ENCODE results near the gene RAB1A. TPM values are rescaled to one million over a fixed set of nuclear protein-coding genes. Genes with fewer than 3 reads are reported as not detected.

The RAB1A gene
- total RNA-seq, 4 donors from 2014 or later: 36.4 to 71.3 (median 43.7) TPM

DNA sequence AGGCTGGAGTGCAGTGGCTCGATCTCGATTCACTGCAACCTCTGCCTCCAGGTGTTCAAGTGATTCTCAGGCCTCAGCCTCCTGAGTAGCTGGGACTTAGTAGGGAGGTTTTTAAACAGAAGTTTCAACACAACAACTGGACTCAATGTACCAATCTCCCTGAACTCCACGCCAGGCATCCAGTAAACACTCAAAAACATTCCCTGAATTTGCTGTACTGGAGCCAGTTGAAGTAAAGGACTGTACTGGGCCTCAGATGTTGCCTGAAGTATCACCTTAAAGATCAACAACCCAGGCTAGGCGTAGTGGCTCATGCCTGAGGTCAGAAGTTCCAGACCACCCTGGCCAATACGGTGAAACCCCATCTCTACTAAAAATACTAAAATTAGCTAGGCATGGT, 22.4 kb downstream of the RAB1A start:
- Histone ChIP-seq H3K36me3 (peaks cover 0 to 11% of the 10 kb centered on the region in 2 donors), H3K4me3 (no peak overlapping the region), H3K9me3 (no peaks in the 10 kb centered on the region), H3K27me3 (no peaks in the 10 kb centered on the region), H3K4me1 (peaks cover 22 to 29% of the 10 kb centered on the region in 2 donors), H3K27ac (peak overlapping the region in 2 of 4 donors; percentile 39 to 44)
- TF ChIP-seq POLR2A (IDR thresholded peaks at IDR 0.05): no peak
- TF ChIP-seq, protein P1, sequence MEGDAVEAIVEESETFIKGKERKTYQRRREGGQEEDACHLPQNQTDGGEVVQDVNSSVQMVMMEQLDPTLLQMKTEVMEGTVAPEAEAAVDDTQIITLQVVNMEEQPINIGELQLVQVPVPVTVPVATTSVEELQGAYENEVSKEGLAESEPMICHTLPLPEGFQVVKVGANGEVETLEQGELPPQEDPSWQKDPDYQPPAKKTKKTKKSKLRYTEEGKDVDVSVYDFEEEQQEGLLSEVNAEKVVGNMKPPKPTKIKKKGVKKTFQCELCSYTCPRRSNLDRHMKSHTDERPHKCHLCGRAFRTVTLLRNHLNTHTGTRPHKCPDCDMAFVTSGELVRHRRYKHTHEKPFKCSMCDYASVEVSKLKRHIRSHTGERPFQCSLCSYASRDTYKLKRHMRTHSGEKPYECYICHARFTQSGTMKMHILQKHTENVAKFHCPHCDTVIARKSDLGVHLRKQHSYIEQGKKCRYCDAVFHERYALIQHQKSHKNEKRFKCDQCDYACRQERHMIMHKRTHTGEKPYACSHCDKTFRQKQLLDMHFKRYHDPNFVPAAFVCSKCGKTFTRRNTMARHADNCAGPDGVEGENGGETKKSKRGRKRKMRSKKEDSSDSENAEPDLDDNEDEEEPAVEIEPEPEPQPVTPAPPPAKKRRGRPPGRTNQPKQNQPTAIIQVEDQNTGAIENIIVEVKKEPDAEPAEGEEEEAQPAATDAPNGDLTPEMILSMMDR (IDR thresholded peaks at IDR 0.05 in 4 of 5, conservative IDR thresholded peaks at IDR 0.05 in 1 of 5): no peak
- in situ Hi-C loops (cut with MboI; ENCODE audit: low sequenced_read_pairs in 4 of 4): no loop called here
- ATAC-seq (peak; percentile 57 to 79), DNase-seq (no peak)
- intact Hi-C loops (cut with DNase I; ENCODE audit: low total_unique reads): no loop called here

DNA sequence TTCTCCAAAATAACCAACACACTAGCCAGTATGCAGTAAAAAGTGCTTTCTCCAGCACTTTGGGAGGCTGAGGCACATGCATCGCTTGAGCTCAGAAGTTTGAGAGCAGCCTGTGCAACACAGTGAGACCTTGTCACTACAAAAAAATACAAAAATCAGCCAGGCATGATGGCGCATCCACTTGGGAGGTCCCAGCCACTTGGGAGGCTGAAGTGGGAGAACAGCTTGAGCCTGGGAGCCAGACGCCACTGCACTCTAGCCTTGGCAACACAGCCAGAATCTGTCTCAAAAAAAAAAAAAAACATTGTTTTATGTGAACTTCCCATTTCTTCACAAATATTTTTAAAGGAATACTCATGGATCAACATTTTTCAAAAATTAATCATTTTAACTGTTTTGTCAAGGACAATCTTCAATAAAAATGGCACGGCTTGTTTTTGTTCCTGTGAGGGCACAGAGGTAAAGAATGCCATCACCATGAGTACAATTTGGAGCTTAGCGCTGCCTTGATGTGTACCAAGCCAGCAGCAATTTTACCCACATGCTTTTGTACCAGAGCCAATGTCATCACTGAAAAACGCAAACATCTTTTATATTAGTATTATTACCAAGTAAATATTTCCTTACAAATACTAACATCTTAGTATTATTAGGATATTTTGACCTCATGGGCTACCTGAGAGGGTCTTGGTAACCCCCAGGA, 26.7 kb downstream of the RAB1A start:
- in situ Hi-C loops (cut with MboI; ENCODE audit: low sequenced_read_pairs in 4 of 4) (no loop called here), intact Hi-C loops (cut with DNase I; ENCODE audit: low total_unique reads) (no loop called here)
- no peak for ATAC-seq
- H3K27me3 ChIP-seq: no peaks in the 10 kb centered on the region
- H3K4me1 ChIP-seq: peaks cover 14 to 22% of the 10 kb centered on the region in 2 donors
- peaks cover 2 to 31% of the 10 kb centered on the region in 2 donors for H3K36me3 ChIP-seq
- no peaks in the 10 kb centered on the region for H3K9me3 ChIP-seq
- no peak overlapping the region for H3K27ac ChIP-seq
- no peak for TF ChIP-seq POLR2A (IDR thresholded peaks at IDR 0.05)
- TF ChIP-seq, protein P1 (IDR thresholded peaks at IDR 0.05 in 4 of 5, conservative IDR thresholded peaks at IDR 0.05 in 1 of 5): no peak
- H3K4me3 ChIP-seq: no peak overlapping the region
- no peak for DNase-seq

DNA sequence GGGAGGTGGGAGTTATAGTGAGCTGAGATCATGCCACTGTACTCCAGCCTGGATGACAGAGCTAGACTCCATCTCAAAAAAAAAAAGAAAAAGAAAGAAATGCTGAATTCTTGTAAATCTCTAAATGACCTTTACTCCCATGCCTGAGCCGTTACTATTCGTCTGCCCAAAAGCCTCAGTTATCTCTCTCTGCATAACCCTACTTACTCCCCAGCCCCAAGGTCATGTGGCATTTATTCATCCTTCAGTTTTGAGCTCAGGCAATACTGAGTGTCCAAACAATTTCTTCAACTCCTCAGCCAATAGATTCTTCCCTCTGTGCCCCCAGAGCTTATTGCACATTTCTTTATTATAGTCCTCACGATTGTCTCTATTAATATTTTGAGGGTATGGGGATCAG, 28.8 kb downstream of the RAB1A start:
- Histone ChIP-seq H3K36me3 (peaks cover 2 to 49% of the 10 kb centered on the region in 2 donors), H3K4me1 (peaks cover 5 to 8% of the 10 kb centered on the region in 2 donors)
- peak in 1 of 2 donors; percentile 19 for ATAC-seq

DNA sequence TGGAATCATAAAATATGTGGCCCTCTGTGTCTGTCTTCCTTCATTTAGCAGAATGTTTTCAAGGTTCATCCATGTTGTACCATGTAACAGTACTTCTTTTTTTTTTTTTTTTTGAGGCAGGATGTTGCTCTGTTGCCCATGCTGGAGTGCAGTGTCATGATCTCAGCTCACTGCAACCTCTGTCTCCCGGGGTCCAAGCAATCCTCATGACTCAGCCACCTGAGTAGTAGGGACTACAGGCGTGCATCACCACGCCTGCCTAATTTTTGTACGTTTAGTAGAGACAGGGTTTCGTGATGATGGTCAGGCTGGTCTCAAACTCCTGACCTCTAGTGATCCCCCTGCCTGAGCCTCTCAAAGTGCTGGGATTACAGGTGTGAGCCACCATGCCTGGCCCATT, 31.2 kb downstream of the RAB1A start:
- ATAC-seq (no peak), DNase-seq (no peak)
- Histone ChIP-seq H3K4me1 (peaks cover 5% of the 10 kb centered on the region in 2 donors), H3K27ac (no peak overlapping the region), H3K9me3 (no peaks in the 10 kb centered on the region), H3K4me3 (no peak overlapping the region), H3K36me3 (peaks cover 2 to 67% of the 10 kb centered on the region in 2 donors), H3K27me3 (no peaks in the 10 kb centered on the region)
- in situ Hi-C loops (cut with MboI; ENCODE audit: low sequenced_read_pairs in 4 of 4) (no loop called here), intact Hi-C loops (cut with DNase I; ENCODE audit: low total_unique reads) (no loop called here)
- no peak for TF ChIP-seq POLR2A (IDR thresholded peaks at IDR 0.05)
- TF ChIP-seq, protein P1 (IDR thresholded peaks at IDR 0.05 in 4 of 5, conservative IDR thresholded peaks at IDR 0.05 in 1 of 5): no peak

More for the DNA sequence above, 28.8 kb downstream of the RAB1A start:
- TF ChIP-seq POLR2A (IDR thresholded peaks at IDR 0.05): no peak
- TF ChIP-seq, protein P1 (IDR thresholded peaks at IDR 0.05 in 4 of 5, conservative IDR thresholded peaks at IDR 0.05 in 1 of 5): no peak
- in situ Hi-C loops (cut with MboI; ENCODE audit: low sequenced_read_pairs in 4 of 4): no loop called here
- no peak overlapping the region for H3K4me3 ChIP-seq
- no peak for DNase-seq
- H3K9me3 ChIP-seq: no peaks in the 10 kb centered on the region
- intact Hi-C loops (cut with DNase I; ENCODE audit: low total_unique reads): no loop called here
- no peaks in the 10 kb centered on the region for H3K27me3 ChIP-seq
- H3K27ac ChIP-seq: peak overlapping the region in 1 of 4 donors; percentile 4
